HCT116 (cell line): ENCODE measurements around the gene TJP3.

Experiments
- ATF3 ChIP-seq: IDR thresholded peaks from 2 replicates; pipeline ENCODE4 v1.6.1; 2012
- CTCF ChIP-seq, 3 experiments: fragments of 200-600 bp in 1 of 3; sonication (generic) in 1 of 3; IDR thresholded peaks in 2 of 3; conservative IDR thresholded peaks in 1 of 3; 2 replicates each; pipeline ENCODE4 v1.5.1; 2012 to 2017; ENCODE audit warnings: low read depth in 2 of 3, low read length in 2 of 3, antibody characterized with exemption in 1 of 3, borderline replicate concordance in 1 of 3, control low read depth in 1 of 3, mild to moderate bottlenecking in 1 of 3, mixed read lengths in 1 of 3, mixed run types in 1 of 3, moderate library complexity in 1 of 3; ENCODE audit not compliant: insufficient read depth in 1 of 3
- ELF1 ChIP-seq: IDR thresholded peaks from 2 replicates; pipeline ENCODE4 v1.6.1; 2012; ENCODE audit warnings: low read depth, borderline replicate concordance
- EZH2 ChIP-seq: fragments of 200-600 bp; sonication (generic); IDR thresholded peaks from 2 replicates; pipeline ENCODE4 v1.6.1; 2017; ENCODE audit warnings: antibody characterized with exemption, mixed run types
- MAX ChIP-seq: IDR thresholded peaks from 2 replicates; pipeline ENCODE4 v1.6.1; 2012
- POLR2A ChIP-seq: IDR thresholded peaks from 2 replicates; pipeline ENCODE4 v1.7.0; 2011; ENCODE audit warnings: borderline replicate concordance; ENCODE audit not compliant: insufficient read depth, insufficient read length; ENCODE audit errors: extremely low read depth
- RAD21 ChIP-seq: IDR thresholded peaks from 2 replicates; pipeline ENCODE4 v1.6.1; 2012; ENCODE audit warnings: low read depth, mild to moderate bottlenecking
- SIN3A ChIP-seq: IDR thresholded peaks from 2 replicates; pipeline ENCODE4 v1.6.1; 2012; ENCODE audit warnings: low read depth
- TCF7L2 ChIP-seq: IDR thresholded peaks from 2 replicates; pipeline ENCODE4 v1.7.0; 2011; ENCODE audit warnings: borderline replicate concordance, inconsistent platforms; ENCODE audit not compliant: insufficient read depth, insufficient read length; ENCODE audit errors: extremely low read depth
- ZBTB33 ChIP-seq: IDR thresholded peaks from 2 replicates; pipeline ENCODE4 v1.6.1; 2011; ENCODE audit warnings: mild to moderate bottlenecking, low read length, moderate library complexity; ENCODE audit not compliant: insufficient replicate concordance; ENCODE audit errors: extremely low read depth

- TF ChIP-seq POLR2A (no peak), RAD21 (no peak), CTCF (IDR thresholded peaks at IDR 0.05 in 2 of 3, conservative IDR thresholded peaks at IDR 0.05 in 1 of 3; ENCODE audit: borderline replicate concordance in 1 of 3, insufficient read depth in 1 of 3, low read depth in 2 of 3, low read length in 2 of 3) (no peak), EZH2 (no peak), TCF7L2 (no peak), ELF1 (no peak), SIN3A (no peak), MAX (no peak), ZBTB33 (no peak), ATF3 (no peak)
Measured at GRCh38 chr19:3723110-3723488, 14.9 kb downstream of the TJP3 start.
